H1 (cell line): ENCODE results near the gene GPC3. TPM values are rescaled to one million over a fixed set of nuclear protein-coding genes. Genes with fewer than 3 reads are reported as not detected.

Experiments used
- BACH1 ChIP-seq: IDR thresholded peaks from 2 replicates; pipeline ENCODE4 v1.6.1; 2012; ENCODE audit warnings: low read length, improper control_type of control experiment
- CBX8 ChIP-seq: fragments of 300-800, 300-1000 bp; sonication (generic); IDR thresholded peaks from 2 replicates; pipeline ENCODE4 v1.7.1; 2016; ENCODE audit warnings: low read depth, low read length, borderline replicate concordance
- NRF1 ChIP-seq: IDR thresholded peaks from 2 replicates; pipeline ENCODE4 v1.6.1; 2011; ENCODE audit warnings: mild to moderate bottlenecking, low read depth, low read length, improper control_type of control experiment
- RAD21 ChIP-seq, 2 experiments: IDR thresholded peaks in 1 of 2; conservative IDR thresholded peaks in 1 of 2; 2 replicates each; pipeline ENCODE4 v1.6.1; 2011; ENCODE audit warnings: low read depth in 2 of 2, low read length in 2 of 2, improper control_type of control experiment in 1 of 2, inconsistent platforms in 1 of 2, mild to moderate bottlenecking in 1 of 2, moderate library complexity in 1 of 2
- polyA plus RNA-seq, 7 experiments: library from polyadenylated mRNA; depleted of rRNA in 3 of 7; stranded (reverse) in 5 of 7; unstranded in 2 of 7; fragments of >200 nt in 5 of 7; fragments of 200-250 nt in 2 of 7; gene quantifications; 1 replicate in 5 of 7; 2 replicates in 1 of 7; 4 replicates in 1 of 7; pipeline versions ENCODE4 v1.2.1 to v1.2.3, GENCODE V29; 2011 to 2013; ENCODE audit warnings: missing spikeins in 2 of 7, mixed read lengths in 2 of 7
- total RNA-seq: library from RNA; stranded (reverse); fragmentation: NEBNext Ultra II Directional; extraction: Animal tissue kit (Norgen Biotek cat#: 25700); gene quantifications from 2 replicates; pipeline ENCODE4 v1.2.1, GENCODE V29; 2021
- TF ChIP-seq, protein P1 (sequence below), 3 experiments: IDR thresholded peaks; 1 replicate in 2 of 3; 2 replicates in 1 of 3; pipeline versions ENCODE4 v1.5.1 to v1.6.1; 2011; ENCODE audit warnings: low read length in 3 of 3, mild to moderate bottlenecking in 3 of 3, inconsistent platforms in 2 of 3, low read depth in 1 of 3, moderate library complexity in 1 of 3; ENCODE audit not compliant: insufficient read depth in 1 of 3; ENCODE audit errors: control extremely low read depth in 1 of 3

The GPC3 gene
- total and polyA plus RNA-seq, 2 of the 8 experiments (the other 6 are each of a cell fraction or from before 2014, with no cell fraction given), result 64.8 to 71.9 TPM

DNA sequence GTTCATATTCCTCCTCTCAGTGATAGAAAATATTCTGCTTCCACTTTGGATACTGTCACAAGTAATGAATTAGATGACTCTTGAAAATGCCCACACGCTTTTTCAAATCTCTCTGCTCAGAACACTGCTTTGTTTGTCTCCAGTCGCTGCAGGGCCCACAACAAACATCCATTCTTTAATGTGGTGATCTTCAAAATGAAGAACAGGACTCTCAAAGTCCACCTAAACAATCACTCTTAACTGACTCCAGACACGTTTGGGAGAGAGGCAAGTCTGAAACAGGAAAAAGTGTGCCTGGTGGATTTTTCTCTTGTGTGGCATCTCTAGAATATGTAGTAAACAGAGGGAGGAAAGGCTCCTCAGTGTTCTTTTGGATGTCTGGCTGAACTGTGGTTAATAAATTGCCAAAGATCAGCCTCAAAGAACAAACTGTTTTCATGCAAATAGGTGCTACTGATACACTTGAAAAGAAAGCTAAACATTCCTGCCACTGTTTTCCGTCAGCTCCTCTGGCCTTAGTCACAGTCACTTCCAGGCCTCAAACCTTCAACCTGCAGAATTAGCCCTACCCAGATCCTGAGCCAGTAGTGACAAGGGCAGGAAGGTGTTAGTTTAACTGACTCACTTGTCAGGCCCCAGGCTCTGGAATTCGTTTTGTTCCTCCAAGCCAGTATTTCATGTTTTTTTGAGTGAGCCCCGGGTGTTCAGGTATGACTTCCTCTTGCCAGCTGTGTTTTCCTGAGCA, 310.5 kb downstream of the GPC3 start (continued):
- no peak for TF ChIP-seq NRF1
- no peak for TF ChIP-seq CBX8
- TF ChIP-seq, protein P1, sequence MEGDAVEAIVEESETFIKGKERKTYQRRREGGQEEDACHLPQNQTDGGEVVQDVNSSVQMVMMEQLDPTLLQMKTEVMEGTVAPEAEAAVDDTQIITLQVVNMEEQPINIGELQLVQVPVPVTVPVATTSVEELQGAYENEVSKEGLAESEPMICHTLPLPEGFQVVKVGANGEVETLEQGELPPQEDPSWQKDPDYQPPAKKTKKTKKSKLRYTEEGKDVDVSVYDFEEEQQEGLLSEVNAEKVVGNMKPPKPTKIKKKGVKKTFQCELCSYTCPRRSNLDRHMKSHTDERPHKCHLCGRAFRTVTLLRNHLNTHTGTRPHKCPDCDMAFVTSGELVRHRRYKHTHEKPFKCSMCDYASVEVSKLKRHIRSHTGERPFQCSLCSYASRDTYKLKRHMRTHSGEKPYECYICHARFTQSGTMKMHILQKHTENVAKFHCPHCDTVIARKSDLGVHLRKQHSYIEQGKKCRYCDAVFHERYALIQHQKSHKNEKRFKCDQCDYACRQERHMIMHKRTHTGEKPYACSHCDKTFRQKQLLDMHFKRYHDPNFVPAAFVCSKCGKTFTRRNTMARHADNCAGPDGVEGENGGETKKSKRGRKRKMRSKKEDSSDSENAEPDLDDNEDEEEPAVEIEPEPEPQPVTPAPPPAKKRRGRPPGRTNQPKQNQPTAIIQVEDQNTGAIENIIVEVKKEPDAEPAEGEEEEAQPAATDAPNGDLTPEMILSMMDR (IDR thresholded peaks at IDR 0.05; ENCODE audit: control extremely low read depth in 1 of 3, insufficient read depth in 1 of 3, low read depth in 1 of 3, low read length in 3 of 3), result no peak
- TF ChIP-seq BACH1, result no peak
- no peak for TF ChIP-seq RAD21 (IDR thresholded peaks at IDR 0.05 in 1 of 2, conservative IDR thresholded peaks at IDR 0.05 in 1 of 2; ENCODE audit: low read depth in 2 of 2, low read length in 2 of 2)
